B cell (primary cell): ENCODE measurements around the gene SLC37A1. TPM values are rescaled to one million over a fixed set of nuclear protein-coding genes. Genes with fewer than 3 reads are reported as not detected.
"Not testable (repeated sequence)": the region's sequence is repeated elsewhere in the genome, so short reads cannot be mapped to it uniquely, and the experiment has no call there.

ENCODE experiments used
- ATAC-seq: fragments of 200-7000 bp; cut with Tn5 transposase; one replicate; pipeline ENCODE4 v1.10.0; 2021; ENCODE audit warnings: low read depth, mild to moderate bottlenecking, moderate number of reproducible peaks, moderate library complexity
- CTCF ChIA-PET: fragments of 350-600 bp; sonication (Branson Sonifier 250); formaldehyde crosslinking; loops from one replicate; lab custom pipeline; 2021; ENCODE audit warnings: antibody characterized with exemption, inconsistent platforms; lab: Charles Lee
- POLR2A ChIA-PET: fragments of 350-600 bp; sonication (Branson Sonifier 250); formaldehyde crosslinking; loops from one replicate; lab custom pipeline; 2021; ENCODE audit warnings: antibody characterized with exemption; lab: Charles Lee
- DNase-seq: peaks from one replicate; pipeline ENCODE4 v3.0.0; 2013
- H2AFZ ChIP-seq: 2 replicates; pipeline ENCODE4 v1.6.1; 2012; ENCODE audit warnings: mild to moderate bottlenecking, low read depth, low read length; ENCODE audit not compliant: insufficient read depth, poor library complexity, severe bottlenecking
- H3K27ac ChIP-seq, 2 donors: 1 replicate in 1 of 2; 2 replicates in 1 of 2; pipeline ENCODE4 v1.5.1; 2012 to 2013; ENCODE audit warnings: low read length in 2 of 2, mild to moderate bottlenecking in 2 of 2, moderate library complexity in 1 of 2
- H3K27me3 ChIP-seq, 4 experiments: fragments of 200-600 bp in 1 of 4; sonication (generic) in 1 of 4; replicated peaks in 1 of 4; 1 replicate in 2 of 4; 2 replicates in 2 of 4; pipeline versions ENCODE4 v1.6.1 to v1.7.0; 2013 to 2016; ENCODE audit warnings: low read length in 3 of 4, mild to moderate bottlenecking in 2 of 4, mixed read lengths in 1 of 4, moderate library complexity in 1 of 4; ENCODE audit not compliant: insufficient read depth in 4 of 4, control insufficient read depth in 3 of 4; ENCODE audit errors: control extremely low read depth in 1 of 4
- H3K36me3 ChIP-seq, 2 experiments: replicated peaks in 1 of 2; 1 replicate in 1 of 2; 2 replicates in 1 of 2; pipeline versions ENCODE4 v1.6.1 to v1.7.1; 2013; ENCODE audit warnings: low read length in 1 of 2; ENCODE audit not compliant: insufficient read depth in 2 of 2, control insufficient read depth in 1 of 2; ENCODE audit errors: control extremely low read depth in 1 of 2, extremely low read depth in 1 of 2
- H3K4me1 ChIP-seq, 2 donors: fragments of 200-600 bp in 1 of 2; sonication (generic) in 1 of 2; 1 replicate in 1 of 2; 2 replicates in 1 of 2; pipeline versions ENCODE4 v1.5.1 to v1.6.1; 2013 to 2017; ENCODE audit warnings: low read length in 2 of 2; ENCODE audit not compliant: control insufficient read depth in 2 of 2, insufficient read depth in 2 of 2
- H3K4me2 ChIP-seq: replicated peaks from 2 replicates; pipeline ENCODE3; 2012; ENCODE audit warnings: mild to moderate bottlenecking, low read depth, low read length; ENCODE audit not compliant: poor library complexity, severe bottlenecking
- H3K4me3 ChIP-seq, 5 experiments: fragments of 200-600 bp in 1 of 5; sonication (generic) in 1 of 5; 1 replicate in 3 of 5; 2 replicates in 2 of 5; pipeline versions ENCODE4 v1.5.1 to v1.7.0; 2011 to 2016; ENCODE audit warnings: low read length in 4 of 5, mild to moderate bottlenecking in 4 of 5, low read depth in 2 of 5, control low read depth in 1 of 5, moderate library complexity in 1 of 5; ENCODE audit not compliant: insufficient read depth in 1 of 5; ENCODE audit errors: control extremely low read depth in 1 of 5, extremely low read depth in 1 of 5
- H3K79me2 ChIP-seq: fragments of 200-600 bp; sonication (generic); one replicate; pipeline ENCODE4 v1.6.0; 2016; ENCODE audit warnings: low read length; ENCODE audit not compliant: control insufficient read depth, insufficient read depth
- H3K9ac ChIP-seq: fragments of 200-600 bp; sonication (generic); 2 replicates; pipeline ENCODE4 v1.6.1; 2017; ENCODE audit warnings: mild to moderate bottlenecking, low read length, moderate library complexity
- H3K9me3 ChIP-seq, 3 donors: one replicate each; pipeline versions ENCODE4 v1.6.1 to v1.7.1; 2013; ENCODE audit warnings: low read length in 2 of 3; ENCODE audit not compliant: control insufficient read depth in 2 of 3, insufficient read depth in 1 of 3; ENCODE audit errors: control extremely low read depth in 1 of 3
- H4K20me1 ChIP-seq: 2 replicates; pipeline ENCODE4 v1.6.0; 2012; ENCODE audit warnings: mild to moderate bottlenecking, low read length; ENCODE audit not compliant: insufficient read depth, control insufficient read depth, poor library complexity, severe bottlenecking
- H3K27ac Mint-ChIP-seq: one replicate; pipeline ENCODE4 v1.8.0; 2021; ENCODE audit warnings: mixed read lengths
- H3K27me3 Mint-ChIP-seq: one replicate; pipeline ENCODE4 v1.8.0; 2021; ENCODE audit warnings: mixed read lengths
- H3K4me1 Mint-ChIP-seq: one replicate; pipeline ENCODE4 v1.8.0; 2021; ENCODE audit warnings: mixed read lengths
- H3K4me3 Mint-ChIP-seq: one replicate; pipeline ENCODE4 v1.8.0; 2021; ENCODE audit warnings: mixed read lengths
- H3K9me3 Mint-ChIP-seq: one replicate; pipeline ENCODE4 v1.8.0; 2022; ENCODE audit warnings: mixed read lengths; ENCODE audit not compliant: insufficient read depth
- CTCF ChIP-seq: fragments of 200-600 bp; IDR thresholded peaks from one replicate; pipeline ENCODE4 v1.8.0; 2022; ENCODE audit warnings: antibody characterized with exemption, mild to moderate bottlenecking
- EZH2 ChIP-seq: IDR thresholded peaks from 2 replicates; pipeline ENCODE4 v1.6.1; 2012; ENCODE audit warnings: borderline replicate concordance, low read depth, mild to moderate bottlenecking, moderate library complexity, low read length; ENCODE audit not compliant: insufficient read depth, poor library complexity, severe bottlenecking
- WGBS: methylation state at CpG from one replicate; pipeline ENCODE4 v1.1.5; 2013; ENCODE audit warnings: missing lambda C conversion rate; ENCODE audit not compliant: insufficient coverage; 5-methylcytosine and 5-hydroxymethylcytosine counted together
- intact Hi-C: fragments of 100-400 bp; cut with micrococcal nuclease; formaldehyde crosslinking; loops from one replicate; pipeline ENCODE4 v1.10.0; 2022
- polyA plus RNA-seq: library from polyadenylated mRNA; depleted of rRNA; stranded (reverse); fragments of >200 nt; gene quantifications from 2 replicates; pipeline ENCODE4 v1.2.3, GENCODE V29; 2012
- total RNA-seq, 2 donors: library from RNA; stranded (reverse); fragments of 120-200 nt in 1 of 2; gene quantifications; 1 replicate in 1 of 2; 2 replicates in 1 of 2; pipeline versions ENCODE4 v1.2.3 to v1.2.4, GENCODE V29; 2013 to 2022

The SLC37A1 gene
- total and polyA plus RNA-seq, 2 donors (not counting 1 experiment from before 2014, with no cell fraction given), result 38.1 to 60.2 TPM

GRCh38 chr21:42468491-42469131 lies 45.0 kb upstream of the SLC37A1 start:
- ATAC-seq, result no peak
- H3K27me3 Mint-ChIP-seq, result peaks cover 9% of the 10 kb centered on the region
- peaks cover 42% of the 10 kb centered on the region for H3K4me1 Mint-ChIP-seq
- no peaks in the 10 kb centered on the region for H3K9me3 Mint-ChIP-seq
- no peak for TF ChIP-seq EZH2
- no peak for TF ChIP-seq CTCF
- intact Hi-C loops, result no loop called here
- Histone ChIP-seq H3K36me3 (no peaks in the 10 kb centered on the region), H4K20me1 (no peaks in the 10 kb centered on the region), H3K9me3 (peaks cover 0 to 5% (median 0%) of the 10 kb centered on the region in 3 donors), H3K4me1 (peaks cover 37 to 60% of the 10 kb centered on the region in 2 donors), H3K27ac (no peak overlapping the region), H2AFZ (no peak overlapping the region), H3K27me3 (peaks cover 0 to 14% (median 0%) of the 10 kb centered on the region in 4 experiments), H3K79me2 (no peaks in the 10 kb centered on the region), H3K9ac (no peak overlapping the region), H3K4me2 (no peak overlapping the region), H3K4me3 (no peak overlapping the region)
- ChIA-PET POLR2A (interaction anchor here (0.8 kb wide), 1 partner anchor 67 kb away, joined by 3 read pairs; no protein-coding TSS in a partner anchor), CTCF (interaction anchor here (1.0 to 3.6 kb wide), 2 partner anchors 68 to 70 kb away, joined by 4 to 37 read pairs; no protein-coding TSS in a partner anchor)
- DNase-seq, result no peak
- H3K27ac Mint-ChIP-seq, result no peak overlapping the region
- WGBS, result 71% methylated on average over 2 of the region's 6 CpGs
- H3K4me3 Mint-ChIP-seq, result no peak overlapping the region

- intact Hi-C loops, result no loop called here
- ATAC-seq, result no peak
- no peaks in the 10 kb centered on the region for H3K36me3 ChIP-seq
- 80% methylated on average over 1 of the region's 2 CpGs for WGBS
- ChIA-PET POLR2A (no interaction called here), CTCF (interaction anchor here (0.7 to 3.6 kb wide), 3 partner anchors 19 to 69 kb away, joined by 4 to 37 read pairs (median 4); no protein-coding TSS in a partner anchor)
- H3K9ac ChIP-seq, result no peak overlapping the region
- peaks cover 14% of the 10 kb centered on the region for H3K27me3 Mint-ChIP-seq
- H3K27ac ChIP-seq, result no peak overlapping the region
- peaks cover 0 to 2% (median 0%) of the 10 kb centered on the region in 3 donors for H3K9me3 ChIP-seq
- H3K9me3 Mint-ChIP-seq, result no peaks in the 10 kb centered on the region
- no peaks in the 10 kb centered on the region for H4K20me1 ChIP-seq
- TF ChIP-seq CTCF (no peak), EZH2 (no peak)
- H3K79me2 ChIP-seq, result no peaks in the 10 kb centered on the region
- H3K4me1 Mint-ChIP-seq, result peaks cover 40% of the 10 kb centered on the region
- no peak overlapping the region for H3K4me2 ChIP-seq
- no peak for DNase-seq
- peaks cover 30 to 57% of the 10 kb centered on the region in 2 donors for H3K4me1 ChIP-seq
- peaks cover 0 to 21% (median 1%) of the 10 kb centered on the region in 4 experiments for H3K27me3 ChIP-seq
- no peak overlapping the region for H3K4me3 Mint-ChIP-seq
- no peak overlapping the region for H3K27ac Mint-ChIP-seq
- H3K4me3 ChIP-seq, result no peak overlapping the region
- no peak overlapping the region for H2AFZ ChIP-seq
These were observed 44.4 kb upstream of the SLC37A1 start for GRCh38 chr21:42469272-42469671.

- WGBS, result 100% methylated on average over 2 of the region's 4 CpGs
- H3K27ac ChIP-seq, H4K20me1 ChIP-seq, H3K36me3 ChIP-seq, intact Hi-C loops, H3K4me3 ChIP-seq, DNase-seq, POLR2A ChIA-PET, H3K4me2 ChIP-seq, H2AFZ ChIP-seq, H3K4me3 Mint-ChIP-seq, H3K9me3 ChIP-seq, ATAC-seq, H3K79me2 ChIP-seq, H3K9me3 Mint-ChIP-seq, H3K27ac Mint-ChIP-seq, H3K9ac ChIP-seq: not testable (repeated sequence)
- CTCF ChIA-PET, result interaction anchor here (0.6 to 3.6 kb wide), 3 partner anchors 19 to 244 kb away, joined by 3 to 37 read pairs (median 4); no protein-coding TSS in a partner anchor
- peaks cover 19% of the 10 kb centered on the region for H3K27me3 Mint-ChIP-seq
- H3K27me3 ChIP-seq, result peaks cover 0 to 21% (median 1%) of the 10 kb centered on the region in 4 experiments
- peaks cover 26 to 57% of the 10 kb centered on the region in 2 donors for H3K4me1 ChIP-seq
- peaks cover 43% of the 10 kb centered on the region for H3K4me1 Mint-ChIP-seq
These were observed 43.9 kb upstream of the SLC37A1 start for GRCh38 chr21:42469726-42470125.
